Esophagus muscularis mucosa (tissue), 4 donors: ENCODE results near the gene MINDY3. TPM values are rescaled to one million over a fixed set of nuclear protein-coding genes. Genes with fewer than 3 reads are reported as not detected.

Source experiments
- DNase-seq: peaks from one replicate; pipeline ENCODE4 v3.0.0-alpha.2; 2017; ENCODE audit errors: extremely low spot score
- H3K27ac ChIP-seq, 4 donors: fragments of 200-600 bp; sonication (generic); replicated peaks in 1 of 4; 1 replicate in 3 of 4; 2 replicates in 1 of 4; pipeline ENCODE4 v1.5.1; 2016 to 2019; ENCODE audit warnings: mild to moderate bottlenecking in 1 of 4
- H3K27me3 ChIP-seq, 4 donors: fragments of 200-600 bp; sonication (generic); one replicate each; pipeline versions ENCODE4 v1.5.1 to v1.6.0; 2016 to 2019
- H3K36me3 ChIP-seq, 4 donors: fragments of 200-600 bp; sonication (generic); one replicate each; pipeline ENCODE4 v1.5.1; 2016 to 2019
- H3K4me1 ChIP-seq, 4 donors: fragments of 200-600 bp; sonication (generic); one replicate each; pipeline ENCODE4 v1.5.1; 2016 to 2019
- H3K4me3 ChIP-seq, 4 donors: fragments of 200-600 bp; sonication (generic); 1 replicate in 2 of 4; 2 replicates in 2 of 4; pipeline ENCODE4 v1.5.1; 2016 to 2019; ENCODE audit warnings: mild to moderate bottlenecking in 4 of 4, moderate library complexity in 1 of 4
- H3K9me3 ChIP-seq, 4 donors: fragments of 200-600 bp; sonication (generic); 1 replicate in 3 of 4; 2 replicates in 1 of 4; pipeline ENCODE4 v1.5.1; 2016 to 2019
- CTCF ChIP-seq, 3 experiments: fragments of 200-600 bp in 2 of 3; fragments of 450-650 bp in 1 of 3; sonication (generic) in 2 of 3; IDR thresholded peaks; one replicate each; pipeline ENCODE4 v1.5.1; 2017 to 2019; ENCODE audit warnings: antibody characterized with exemption in 3 of 3, mild to moderate bottlenecking in 2 of 3, moderate library complexity in 1 of 3
- EP300 ChIP-seq: sonication (generic); formaldehyde crosslinking; IDR thresholded peaks from one replicate; pipeline ENCODE4 v1.6.1; 2017; ENCODE audit warnings: antibody characterized with exemption
- POLR2A ChIP-seq: fragments of 450-650 bp; IDR thresholded peaks from one replicate; pipeline ENCODE4 v1.6.1; 2017; ENCODE audit warnings: antibody characterized with exemption, moderate library complexity, mild to moderate bottlenecking, low read depth
- POLR2AphosphoS5 ChIP-seq, 2 donors: sonication (generic); formaldehyde crosslinking; IDR thresholded peaks; one replicate each; pipeline ENCODE4 v1.6.1; 2017; ENCODE audit warnings: antibody characterized with exemption in 2 of 2
- WGBS: methylation state at CpG from one replicate; pipeline ENCODE4 v1.1.5; 2018; 5-methylcytosine and 5-hydroxymethylcytosine counted together
- intact Hi-C: fragments of 100-400 bp; cut with DNase I; formaldehyde crosslinking; loops from one replicate; pipeline ENCODE4 v1.15.1; 2023
- total RNA-seq, 4 donors: library from RNA; depleted of rRNA; stranded (reverse); fragments of >200 nt; gene quantifications; one replicate each; pipeline versions ENCODE4 v1.1.0 to v1.2.1, GENCODE V29; 2016

The MINDY3 gene
- total RNA-seq, 4 donors from 2014 or later, result 23.8 to 34.3 (median 28.4) TPM

DNA sequence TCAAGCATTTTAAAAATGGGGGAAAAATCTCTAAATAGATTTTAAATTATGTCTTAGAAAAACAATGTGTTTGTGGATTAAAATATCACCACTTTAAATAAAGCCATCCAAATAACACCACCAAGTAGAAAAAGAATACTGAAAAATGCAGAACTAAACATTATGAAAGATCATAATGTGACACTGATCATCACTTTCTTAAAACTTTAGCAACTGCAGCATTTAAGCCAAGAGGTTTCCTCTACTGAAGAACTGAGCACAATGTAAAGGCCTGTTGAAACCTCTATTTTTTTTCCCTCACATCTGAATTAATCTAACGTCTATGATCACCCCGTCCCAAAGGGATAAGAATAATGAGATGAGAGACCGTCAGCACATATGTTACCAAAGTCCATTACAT lies 18.6 kb downstream of the MINDY3 start:
- Histone ChIP-seq H3K36me3 (no peaks in the 10 kb centered on the region), H3K4me3 (no peak overlapping the region), H3K4me1 (peaks cover 3 to 30% (median 15%) of the 10 kb centered on the region in 4 donors), H3K27ac (no peak overlapping the region), H3K27me3 (no peaks in the 10 kb centered on the region), H3K9me3 (no peaks in the 10 kb centered on the region)
- intact Hi-C loops, result no loop called here
- TF ChIP-seq CTCF (IDR thresholded peaks at IDR 0.05) (no peak), EP300 (no peak), POLR2AphosphoS5 (IDR thresholded peaks at IDR 0.05) (no peak), POLR2A (no peak)
- WGBS, result 78% methylated on average over 3 of the region's 3 CpGs
- DNase-seq, result no peak

DNA sequence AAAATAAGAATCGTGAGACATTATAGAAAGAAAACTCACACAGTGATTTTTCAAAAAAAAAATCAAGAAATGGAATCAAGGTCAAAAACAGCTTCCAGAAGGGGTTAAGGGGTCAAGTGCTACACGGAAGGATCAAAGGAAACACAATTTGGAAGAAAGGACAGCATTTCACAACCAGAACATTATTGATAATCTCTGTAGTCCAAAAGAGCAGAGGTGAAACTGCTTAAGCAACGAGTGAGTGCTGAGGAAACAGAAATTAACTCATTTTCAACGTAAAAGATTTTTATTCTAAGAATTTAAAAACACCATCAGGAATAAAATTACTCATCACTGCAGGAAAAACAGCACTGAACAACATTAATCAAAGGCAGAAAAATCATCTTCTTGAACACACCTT lies 23.5 kb downstream of the MINDY3 start:
- Histone ChIP-seq H3K36me3 (peaks cover 0 to 12% (median 5%) of the 10 kb centered on the region in 4 donors), H3K27ac (no peak overlapping the region), H3K27me3 (no peaks in the 10 kb centered on the region), H3K4me3 (no peak overlapping the region), H3K4me1 (peaks cover 0 to 7% (median 4%) of the 10 kb centered on the region in 4 donors), H3K9me3 (no peaks in the 10 kb centered on the region)
- intact Hi-C loops, result no loop called here
- DNase-seq, result no peak
- 81% methylated on average over 4 of the region's 4 CpGs for WGBS
- TF ChIP-seq POLR2A (no peak), POLR2AphosphoS5 (IDR thresholded peaks at IDR 0.05) (no peak), EP300 (no peak), CTCF (IDR thresholded peaks at IDR 0.05) (no peak)

DNA sequence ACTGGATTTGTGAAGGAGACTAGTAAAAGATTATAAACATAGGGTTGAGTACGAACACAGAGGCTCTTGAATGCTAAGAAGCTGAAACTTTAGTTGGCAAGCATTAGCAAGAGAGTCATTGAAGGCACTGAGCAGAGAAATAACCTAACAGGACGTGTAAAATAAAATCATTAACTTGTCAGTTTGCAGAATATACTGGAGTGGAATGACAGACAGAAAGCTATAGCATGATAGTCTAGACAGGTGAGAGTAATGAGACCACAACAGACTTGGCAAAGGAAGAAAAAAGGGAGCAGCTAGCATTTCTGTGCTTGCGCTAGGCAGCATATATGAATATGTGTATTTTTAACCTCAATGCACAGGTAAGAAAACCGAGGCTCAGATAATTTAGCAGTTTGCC lies 30.8 kb downstream of the MINDY3 start:
- Histone ChIP-seq H3K4me1 (peaks cover 0 to 7% (median 3%) of the 10 kb centered on the region in 4 donors), H3K27ac (no peak overlapping the region), H3K4me3 (no peak overlapping the region), H3K9me3 (no peaks in the 10 kb centered on the region), H3K36me3 (peaks cover 0 to 49% (median 23%) of the 10 kb centered on the region in 4 donors), H3K27me3 (no peaks in the 10 kb centered on the region)
- 72% methylated on average over 4 of the region's 4 CpGs for WGBS
- TF ChIP-seq CTCF (IDR thresholded peaks at IDR 0.05), result no peak
- DNase-seq, result no peak
- intact Hi-C loops, result loop anchor here (5.0 to 10.0 kb wide), 2 partner anchors 185 to 397 kb away; no protein-coding TSS in a partner anchor

DNA sequence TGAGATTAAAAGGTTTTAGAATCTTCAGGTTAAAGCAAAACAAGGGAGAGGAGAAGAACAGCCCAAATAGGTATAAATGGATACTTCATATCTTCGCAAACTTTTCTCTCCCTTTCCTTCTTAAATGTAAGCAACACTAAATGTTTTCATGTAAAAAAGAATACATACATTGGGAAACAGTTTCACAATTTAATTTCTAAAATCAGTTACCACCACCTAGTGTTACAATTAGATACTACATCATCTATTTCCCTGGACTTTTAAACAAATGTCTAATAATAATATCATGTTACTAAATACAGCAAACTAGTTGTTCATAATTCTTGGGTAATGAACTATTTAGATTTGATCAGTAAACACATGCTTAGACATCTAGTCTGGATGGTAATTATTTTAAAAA lies 35.8 kb downstream of the MINDY3 start:
- no peak for DNase-seq
- 60% methylated on average over 1 of the region's 1 CpG for WGBS
- no peaks in the 10 kb centered on the region for H3K9me3 ChIP-seq
- H3K4me3 ChIP-seq, result no peak overlapping the region
- H3K27ac ChIP-seq, result no peak overlapping the region
- TF ChIP-seq POLR2AphosphoS5 (IDR thresholded peaks at IDR 0.05), result no peak
- TF ChIP-seq CTCF (IDR thresholded peaks at IDR 0.05), result peak; percentile 54 to 67 (median 60)
- H3K4me1 ChIP-seq, result peaks cover 0 to 3% (median under 1%) of the 10 kb centered on the region in 4 donors
- peaks cover 0 to 34% (median 5%) of the 10 kb centered on the region in 4 donors for H3K36me3 ChIP-seq
- intact Hi-C loops, result loop anchor here (5.0 to 10.0 kb wide), 2 partner anchors 102 to 180 kb away; no protein-coding TSS in a partner anchor
- no peaks in the 10 kb centered on the region for H3K27me3 ChIP-seq

GRCh38 chr10:15822131-15822530 lies 38.2 kb downstream of the MINDY3 start:
- peaks cover 5 to 9% (median 7%) of the 10 kb centered on the region in 4 donors for H3K4me1 ChIP-seq
- no peak for DNase-seq
- no peak overlapping the region for H3K4me3 ChIP-seq
- H3K9me3 ChIP-seq, result no peaks in the 10 kb centered on the region
- H3K36me3 ChIP-seq, result peaks cover 0 to 26% (median 3%) of the 10 kb centered on the region in 4 donors
- intact Hi-C loops, result loop anchor here (5.0 to 10.0 kb wide), 2 partner anchors 100 to 177 kb away; no protein-coding TSS in a partner anchor
- no peak overlapping the region for H3K27ac ChIP-seq
- no peaks in the 10 kb centered on the region for H3K27me3 ChIP-seq
- no peak for TF ChIP-seq POLR2A
- TF ChIP-seq CTCF (IDR thresholded peaks at IDR 0.05), result no peak
- no peak for TF ChIP-seq POLR2AphosphoS5 (IDR thresholded peaks at IDR 0.05)
- WGBS, result 78% methylated on average over 4 of the region's 4 CpGs
